ENCODE measurements around the gene CORO2B. TPM values are rescaled to one million over a fixed set of nuclear protein-coding genes. Genes with fewer than 3 reads are reported as not detected.

The CORO2B gene
- total RNA-seq, 1 donor from 2014 or later = 82.5 TPM

DNA sequence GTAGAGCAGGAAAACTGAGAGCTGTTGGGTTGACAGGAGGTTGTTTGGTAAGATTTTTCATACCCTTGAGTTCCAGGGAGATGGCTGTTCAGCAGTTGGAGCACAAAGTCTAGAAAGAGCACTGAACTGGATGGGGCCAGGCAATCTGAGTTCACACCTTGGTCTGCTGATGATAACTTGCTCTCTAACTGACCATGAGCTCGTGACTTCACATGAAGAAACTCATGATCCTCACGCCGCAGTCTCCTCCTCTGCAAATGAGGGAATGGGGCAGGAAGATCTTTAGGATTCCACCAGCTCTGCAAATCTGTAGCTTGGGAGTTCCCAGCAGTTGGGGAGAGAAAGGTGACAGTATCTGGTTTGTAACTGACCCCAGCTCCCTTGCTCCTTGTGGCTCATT lies 33.7 kb downstream of the CORO2B start:
- Mint-ChIP-seq H3K36me3 (ENCODE audit: low read depth) (peaks cover 2% of the 10 kb centered on the region), H3K27ac (ENCODE audit: unreplicated experiment) (peak overlapping the region; percentile 58), H3K4me3 (ENCODE audit: unreplicated experiment) (no peak overlapping the region), H3K4me1 (ENCODE audit: low read depth) (peaks cover 82% of the 10 kb centered on the region), H3K27me3 (ENCODE audit: low read depth) (no peaks in the 10 kb centered on the region), H3K9me3 (ENCODE audit: low read depth) (no peaks in the 10 kb centered on the region)
- TF ChIP-seq, protein P1, sequence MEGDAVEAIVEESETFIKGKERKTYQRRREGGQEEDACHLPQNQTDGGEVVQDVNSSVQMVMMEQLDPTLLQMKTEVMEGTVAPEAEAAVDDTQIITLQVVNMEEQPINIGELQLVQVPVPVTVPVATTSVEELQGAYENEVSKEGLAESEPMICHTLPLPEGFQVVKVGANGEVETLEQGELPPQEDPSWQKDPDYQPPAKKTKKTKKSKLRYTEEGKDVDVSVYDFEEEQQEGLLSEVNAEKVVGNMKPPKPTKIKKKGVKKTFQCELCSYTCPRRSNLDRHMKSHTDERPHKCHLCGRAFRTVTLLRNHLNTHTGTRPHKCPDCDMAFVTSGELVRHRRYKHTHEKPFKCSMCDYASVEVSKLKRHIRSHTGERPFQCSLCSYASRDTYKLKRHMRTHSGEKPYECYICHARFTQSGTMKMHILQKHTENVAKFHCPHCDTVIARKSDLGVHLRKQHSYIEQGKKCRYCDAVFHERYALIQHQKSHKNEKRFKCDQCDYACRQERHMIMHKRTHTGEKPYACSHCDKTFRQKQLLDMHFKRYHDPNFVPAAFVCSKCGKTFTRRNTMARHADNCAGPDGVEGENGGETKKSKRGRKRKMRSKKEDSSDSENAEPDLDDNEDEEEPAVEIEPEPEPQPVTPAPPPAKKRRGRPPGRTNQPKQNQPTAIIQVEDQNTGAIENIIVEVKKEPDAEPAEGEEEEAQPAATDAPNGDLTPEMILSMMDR (IDR thresholded peaks at IDR 0.05) = no peak
- no peak for DNase-seq (ENCODE audit: low spot score)

GRCh38 chr15:68612979-68613740 lies 34.4 kb downstream of the CORO2B start:
- peaks cover 79% of the 10 kb centered on the region for H3K4me1 Mint-ChIP-seq (ENCODE audit: low read depth)
- no peaks in the 10 kb centered on the region for H3K27me3 Mint-ChIP-seq (ENCODE audit: low read depth)
- no peaks in the 10 kb centered on the region for H3K9me3 Mint-ChIP-seq (ENCODE audit: low read depth)
- DNase-seq (ENCODE audit: low spot score) = no peak
- peaks cover 2% of the 10 kb centered on the region for H3K36me3 Mint-ChIP-seq (ENCODE audit: low read depth)
- H3K4me3 Mint-ChIP-seq (ENCODE audit: unreplicated experiment) = no peak overlapping the region
- no peak overlapping the region for H3K27ac Mint-ChIP-seq (ENCODE audit: unreplicated experiment)
- TF ChIP-seq, protein P1 (IDR thresholded peaks at IDR 0.05) = no peak

DNA sequence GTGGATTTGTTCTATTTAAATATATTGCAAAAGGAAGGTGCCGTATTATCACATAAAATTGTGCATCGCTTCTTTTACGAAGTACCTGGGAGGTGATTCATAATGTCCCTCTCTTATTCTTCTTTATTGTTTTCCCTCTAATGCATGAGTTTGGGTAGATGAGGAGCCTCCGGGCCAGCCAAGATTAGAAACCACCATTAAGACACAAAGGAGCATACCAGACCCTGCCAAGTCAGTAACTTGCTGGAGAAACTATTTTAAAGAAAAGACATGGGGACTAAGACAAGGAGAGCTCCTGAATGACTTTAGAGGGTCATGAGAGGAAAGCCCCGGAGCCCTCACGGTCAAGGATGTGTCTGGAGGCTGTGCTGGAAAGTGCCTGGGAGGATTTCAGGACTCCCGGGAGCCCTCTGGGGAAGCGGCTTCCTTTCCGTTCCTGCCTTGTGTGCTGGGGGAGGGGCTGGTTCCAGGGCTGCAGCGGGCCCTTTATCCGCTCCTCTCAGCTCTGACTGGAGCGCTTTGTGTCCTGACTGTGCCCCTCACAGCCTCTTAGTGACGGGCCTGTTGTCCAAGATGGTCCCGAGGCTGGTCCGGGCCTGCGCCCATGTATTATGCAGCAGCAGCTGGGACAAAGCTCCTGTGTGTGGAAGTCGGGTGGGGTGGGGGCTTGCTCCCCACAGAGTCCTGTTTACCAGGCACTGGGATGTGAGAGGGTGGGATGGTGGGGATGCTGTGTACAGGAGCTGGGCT lies 35.7 kb downstream of the CORO2B start:
- peak overlapping the region; percentile 2 for H3K4me3 Mint-ChIP-seq (ENCODE audit: unreplicated experiment)
- H3K27ac Mint-ChIP-seq (ENCODE audit: unreplicated experiment) = peak overlapping the region; percentile 49
- H3K9me3 Mint-ChIP-seq (ENCODE audit: low read depth) = no peaks in the 10 kb centered on the region
- H3K36me3 Mint-ChIP-seq (ENCODE audit: low read depth) = peaks cover 2% of the 10 kb centered on the region
- TF ChIP-seq, protein P1 (IDR thresholded peaks at IDR 0.05) = no peak
- peaks cover 79% of the 10 kb centered on the region for H3K4me1 Mint-ChIP-seq (ENCODE audit: low read depth)
- no peaks in the 10 kb centered on the region for H3K27me3 Mint-ChIP-seq (ENCODE audit: low read depth)
- DNase-seq (ENCODE audit: low spot score) = peak; percentile 84

DNA sequence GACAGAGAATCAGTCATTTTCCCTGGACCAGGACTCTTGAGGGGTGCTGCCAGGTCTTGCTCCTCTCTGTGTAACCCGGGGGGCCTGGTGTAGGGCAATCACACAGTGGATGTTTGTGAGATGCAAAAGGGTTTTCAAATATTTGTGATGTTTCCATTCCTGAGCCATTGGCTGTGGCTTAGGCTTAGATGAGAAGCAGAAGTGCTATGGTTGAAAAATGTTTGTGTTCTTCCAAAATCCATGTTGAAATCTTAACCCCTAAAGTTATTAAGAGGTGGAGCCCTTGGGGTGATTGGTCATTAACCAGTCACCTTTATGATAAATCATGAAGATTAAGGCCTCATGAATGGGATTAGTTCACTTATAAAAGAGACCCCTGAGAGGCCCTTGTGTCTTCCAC lies 36.5 kb downstream of the CORO2B start:
- peaks cover 79% of the 10 kb centered on the region for H3K4me1 Mint-ChIP-seq (ENCODE audit: low read depth)
- TF ChIP-seq, protein P1 (IDR thresholded peaks at IDR 0.05) = no peak
- DNase-seq (ENCODE audit: low spot score) = no peak
- H3K27ac Mint-ChIP-seq (ENCODE audit: unreplicated experiment) = peak overlapping the region; percentile 49
- no peaks in the 10 kb centered on the region for H3K27me3 Mint-ChIP-seq (ENCODE audit: low read depth)
- H3K9me3 Mint-ChIP-seq (ENCODE audit: low read depth) = no peaks in the 10 kb centered on the region
- peaks cover 2% of the 10 kb centered on the region for H3K36me3 Mint-ChIP-seq (ENCODE audit: low read depth)
- H3K4me3 Mint-ChIP-seq (ENCODE audit: unreplicated experiment) = no peak overlapping the region

DNA sequence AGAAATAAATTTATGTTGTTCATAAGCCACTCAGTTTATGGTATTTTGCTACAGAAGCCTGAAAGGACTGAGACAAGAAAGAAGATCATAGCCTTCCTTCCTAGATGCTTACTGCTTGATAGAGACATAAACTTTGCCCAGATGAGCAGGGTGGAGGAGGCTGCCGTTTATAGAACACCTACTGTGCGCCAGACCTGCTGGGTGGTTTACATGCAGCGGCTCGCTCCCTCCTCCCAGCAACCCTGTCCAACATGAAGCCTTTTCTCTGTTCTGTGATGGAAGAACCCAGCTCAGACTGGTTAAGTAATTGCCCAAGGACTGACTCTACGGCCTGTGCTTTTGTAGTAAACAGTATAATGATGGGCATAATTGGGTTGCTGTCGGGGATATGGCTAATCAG lies 37.0 kb downstream of the CORO2B start:
- peak overlapping the region; percentile 2 for H3K27ac Mint-ChIP-seq (ENCODE audit: unreplicated experiment)
- peaks cover 2% of the 10 kb centered on the region for H3K36me3 Mint-ChIP-seq (ENCODE audit: low read depth)
- TF ChIP-seq, protein P1 (IDR thresholded peaks at IDR 0.05) = no peak
- peaks cover 79% of the 10 kb centered on the region for H3K4me1 Mint-ChIP-seq (ENCODE audit: low read depth)
- DNase-seq (ENCODE audit: low spot score) = no peak
- H3K9me3 Mint-ChIP-seq (ENCODE audit: low read depth) = no peaks in the 10 kb centered on the region
- no peaks in the 10 kb centered on the region for H3K27me3 Mint-ChIP-seq (ENCODE audit: low read depth)
- H3K4me3 Mint-ChIP-seq (ENCODE audit: unreplicated experiment) = no peak overlapping the region
